Measurements from ENCODE around the gene CRCP. TPM values are rescaled to one million over a fixed set of nuclear protein-coding genes. Genes with fewer than 3 reads are reported as not detected.
"Not testable (repeated sequence)": the region's sequence is repeated elsewhere in the genome, so short reads cannot be mapped to it uniquely, and the experiment has no call there.

The CRCP gene
- total and polyA plus RNA-seq, 2 experiments from 2014 or later, result 36.1 to 43.4 TPM

GRCh38 chr7:66146701-66147100 is 32.1 kb downstream of the CRCP start:
- H3K27me3 ChIP-seq (ENCODE audit: insufficient read depth), result no peaks in the 10 kb centered on the region
- H3K4me1 ChIP-seq (ENCODE audit: insufficient read depth), result no peaks in the 10 kb centered on the region
- no peaks in the 10 kb centered on the region for H3K9me2 ChIP-seq (ENCODE audit: insufficient read depth)
- no peak overlapping the region for H3K4me3 Mint-ChIP-seq
- no peaks in the 10 kb centered on the region; the same call in 1 of the 2 replicates for H3K79me2 ChIP-seq (replicated peaks; ENCODE audit: insufficient read depth)
- no peak overlapping the region for H3K27ac Mint-ChIP-seq
- DNase-seq (ENCODE audit: low spot score) (no peak), ATAC-seq (no peak)
- H3K27me3 Mint-ChIP-seq (ENCODE audit: insufficient read depth, low read depth, poor library complexity), result peaks cover under 1% of the 10 kb centered on the region
- no peaks in the 10 kb centered on the region for H3K9me3 Mint-ChIP-seq
- H3K36me3 Mint-ChIP-seq (ENCODE audit: low read depth), result peaks cover 53% of the 10 kb centered on the region
- H3K4me3 ChIP-seq, result no peak overlapping the region
- no peak overlapping the region for H3K4me2 ChIP-seq
- peaks cover 15% of the 10 kb centered on the region; the same call in 1 of the 2 replicates for H4K20me1 ChIP-seq (replicated peaks; ENCODE audit: insufficient read depth)
- no peak for TF ChIP-seq STAT1 (IDR thresholded peaks at IDR 0.05; ENCODE audit: unreplicated experiment)
- TF ChIP-seq JUNB (IDR thresholded peaks at IDR 0.05; ENCODE audit: unreplicated experiment), result no peak
- TF ChIP-seq ETS1 (IDR thresholded peaks at IDR 0.05), result no peak
- H3K36me3 ChIP-seq (ENCODE audit: insufficient read depth), result peaks cover 18% of the 10 kb centered on the region
- no peak overlapping the region for H3K27ac ChIP-seq (ENCODE audit: low read depth)
- no peaks in the 10 kb centered on the region; the same call in 2 of the 3 replicates for H3K4me1 Mint-ChIP-seq
- no peaks in the 10 kb centered on the region for H3F3A ChIP-seq (replicated peaks; ENCODE audit: low read depth)
- H2AFZ ChIP-seq, result no peak overlapping the region

- H3F3A ChIP-seq (replicated peaks; ENCODE audit: low read depth); H2AFZ ChIP-seq; H3K27me3 ChIP-seq (ENCODE audit: insufficient read depth); H3K4me3 Mint-ChIP-seq; H3K36me3 ChIP-seq (ENCODE audit: insufficient read depth); H3K27me3 Mint-ChIP-seq (ENCODE audit: insufficient read depth, low read depth, poor library complexity); H3K79me2 ChIP-seq (replicated peaks; ENCODE audit: insufficient read depth); H3K9me3 Mint-ChIP-seq; H3K27ac ChIP-seq (ENCODE audit: low read depth); H3K27ac Mint-ChIP-seq; H3K4me1 ChIP-seq (ENCODE audit: insufficient read depth); H3K9me2 ChIP-seq (ENCODE audit: insufficient read depth); H3K4me2 ChIP-seq; H3K4me3 ChIP-seq; DNase-seq (ENCODE audit: low spot score); H3K4me1 Mint-ChIP-seq; ATAC-seq: not testable (repeated sequence)
- H3K36me3 Mint-ChIP-seq (ENCODE audit: low read depth), result peaks cover 53% of the 10 kb centered on the region
- peaks cover 18% of the 10 kb centered on the region; the same call in 1 of the 2 replicates for H4K20me1 ChIP-seq (replicated peaks; ENCODE audit: insufficient read depth)
Observed at GRCh38 chr7:66147657-66148056, 33.0 kb downstream of the CRCP start.

GRCh38 chr7:66150471-66150870 is 35.8 kb downstream of the CRCP start:
- Histone ChIP-seq H3K27me3 (ENCODE audit: insufficient read depth) (no peaks in the 10 kb centered on the region), H3K4me1 (ENCODE audit: insufficient read depth) (peaks cover 13% of the 10 kb centered on the region; the same call in 1 of the 2 replicates), H3K36me3 (ENCODE audit: insufficient read depth) (no peaks in the 10 kb centered on the region), H3K4me3 (no peak overlapping the region), H4K20me1 (replicated peaks; ENCODE audit: insufficient read depth) (peaks cover 25% of the 10 kb centered on the region), H3F3A (replicated peaks; ENCODE audit: low read depth) (0 out of 2 replicates have a peak, but pooled peaks cover 3% of the 10 kb centered on the region), H2AFZ (no peak overlapping the region), H3K79me2 (replicated peaks; ENCODE audit: insufficient read depth) (no peaks in the 10 kb centered on the region), H3K9me2 (ENCODE audit: insufficient read depth) (no peaks in the 10 kb centered on the region), H3K4me2 (no peak overlapping the region), H3K27ac (ENCODE audit: low read depth) (no peak overlapping the region)
- Mint-ChIP-seq H3K4me3 (no peak overlapping the region), H3K27ac (no peak overlapping the region), H3K27me3 (ENCODE audit: insufficient read depth, low read depth, poor library complexity) (peaks cover 7% of the 10 kb centered on the region), H3K36me3 (ENCODE audit: low read depth) (peaks cover 61% of the 10 kb centered on the region), H3K9me3 (no peaks in the 10 kb centered on the region), H3K4me1 (peaks cover 18% of the 10 kb centered on the region)
- DNase-seq (ENCODE audit: low spot score) (no peak), ATAC-seq (no peak)
- no peak for TF ChIP-seq EZH2phosphoT487 (IDR thresholded peaks at IDR 0.05; ENCODE audit: unreplicated experiment)
- no peak for TF ChIP-seq JUNB (IDR thresholded peaks at IDR 0.05; ENCODE audit: unreplicated experiment)
- no peak for TF ChIP-seq STAT1 (IDR thresholded peaks at IDR 0.05; ENCODE audit: unreplicated experiment)
- no peak for TF ChIP-seq ZNF462 (CRISPR knock-in tag; IDR thresholded peaks at IDR 0.05)
- no peak for TF ChIP-seq ZNF331 (CRISPR knock-in tag; IDR thresholded peaks at IDR 0.05; ENCODE audit: low read depth)
- no peak for TF ChIP-seq CREB1 (CRISPR knock-in tag; IDR thresholded peaks at IDR 0.05; ENCODE audit: low read depth)
